GM19193 (cell line): ENCODE measurements around the gene EOLA1.

Source experiments
- POLR2A ChIP-seq: IDR thresholded peaks from 4 replicates; pipeline ENCODE4 v1.6.1; 2011; ENCODE audit not compliant: insufficient read depth, insufficient read length; ENCODE audit errors: extremely low read depth

The EOLA1 gene

DNA sequence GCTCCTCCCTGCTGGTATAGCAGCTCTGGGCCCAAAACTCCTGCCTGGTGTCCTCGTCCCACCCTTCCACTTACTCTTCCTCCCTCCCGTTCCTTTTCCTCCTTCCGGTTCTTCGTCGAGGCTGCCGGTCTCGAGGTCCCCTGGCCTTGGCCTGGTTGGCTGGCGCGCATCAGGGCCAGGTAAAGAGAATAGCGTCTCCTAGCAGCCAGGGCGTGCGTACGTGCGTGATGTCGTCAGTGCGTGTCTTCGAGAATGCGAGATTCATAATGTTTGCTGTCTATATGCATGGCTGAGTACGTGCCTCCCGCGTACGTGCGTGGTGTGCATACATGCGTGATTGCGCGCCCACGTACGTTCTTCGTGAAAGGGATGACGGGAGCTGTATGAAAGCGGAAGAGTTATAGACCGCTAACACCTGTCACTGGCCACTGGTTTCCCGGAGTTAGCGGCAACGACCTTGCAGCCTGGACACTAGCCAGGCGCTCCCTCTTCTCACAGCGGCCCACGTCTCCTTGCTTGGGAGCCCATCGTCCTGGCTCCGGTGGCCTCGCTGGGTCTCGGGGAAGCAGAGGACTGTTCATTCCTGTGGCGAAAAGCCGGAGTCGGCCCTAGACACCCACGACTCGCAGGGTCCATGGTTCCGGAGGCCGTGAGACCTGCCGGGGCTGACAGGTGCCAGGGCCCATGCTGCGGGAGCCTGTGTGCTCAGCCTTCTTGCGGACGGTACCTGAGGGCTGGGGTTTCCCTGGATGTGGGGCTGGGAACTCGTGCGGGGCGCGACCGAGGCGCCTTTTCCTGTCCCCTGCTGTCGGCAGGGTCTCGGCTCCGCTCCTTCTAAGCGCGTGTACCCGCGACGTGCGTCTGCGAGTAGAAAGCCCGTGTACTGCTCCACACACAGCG lies at the start of gene EOLA1:
Gene EOLA1, plus strand, starts transcription at position 392 of the 900 bp plus-strand sequence. CDS start 4,619 bp downstream, outside the sequence.
- peak; percentile 82 for TF ChIP-seq POLR2A

- no peak for TF ChIP-seq POLR2A
These were observed 49.0 kb upstream of the EOLA1 start for GRCh38 chrX:149491812-149492211.

- TF ChIP-seq POLR2A = no peak
These were observed 46.9 kb upstream of the EOLA1 start for GRCh38 chrX:149493567-149494562.

DNA sequence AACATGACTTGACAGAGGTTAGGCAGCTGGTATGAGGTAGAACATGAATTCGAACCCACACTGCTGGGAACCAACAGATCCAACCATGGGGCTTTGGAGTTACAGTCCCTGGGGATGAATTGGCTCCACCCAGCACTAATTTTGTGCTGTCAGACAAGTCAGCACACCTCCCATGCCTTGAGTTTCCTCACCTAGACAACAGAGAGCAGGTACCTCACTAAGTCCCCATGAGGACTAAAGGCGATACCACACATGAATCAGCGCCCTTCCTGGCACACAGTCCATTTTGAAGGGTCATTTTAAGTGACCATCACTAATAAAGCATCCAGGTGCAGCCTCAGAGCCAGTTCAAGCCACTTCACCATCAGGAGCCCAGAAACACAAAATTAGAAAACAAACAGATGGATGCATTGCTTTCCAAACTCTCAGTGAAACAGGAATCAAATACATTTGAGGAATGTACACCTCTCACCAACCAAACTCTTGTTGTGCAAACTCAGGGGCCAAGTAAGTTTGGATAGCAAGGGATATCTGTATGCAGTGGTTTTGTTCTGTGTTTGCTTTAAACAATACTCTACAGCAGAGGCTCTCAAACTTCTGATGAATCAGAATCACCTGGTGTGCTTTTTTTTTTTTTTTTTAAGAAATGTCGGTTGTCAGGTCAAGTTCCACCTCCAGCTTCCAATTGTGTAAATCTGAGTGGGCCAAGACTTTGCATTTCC lies 45.8 kb upstream of the EOLA1 start:
- no peak for TF ChIP-seq POLR2A

DNA sequence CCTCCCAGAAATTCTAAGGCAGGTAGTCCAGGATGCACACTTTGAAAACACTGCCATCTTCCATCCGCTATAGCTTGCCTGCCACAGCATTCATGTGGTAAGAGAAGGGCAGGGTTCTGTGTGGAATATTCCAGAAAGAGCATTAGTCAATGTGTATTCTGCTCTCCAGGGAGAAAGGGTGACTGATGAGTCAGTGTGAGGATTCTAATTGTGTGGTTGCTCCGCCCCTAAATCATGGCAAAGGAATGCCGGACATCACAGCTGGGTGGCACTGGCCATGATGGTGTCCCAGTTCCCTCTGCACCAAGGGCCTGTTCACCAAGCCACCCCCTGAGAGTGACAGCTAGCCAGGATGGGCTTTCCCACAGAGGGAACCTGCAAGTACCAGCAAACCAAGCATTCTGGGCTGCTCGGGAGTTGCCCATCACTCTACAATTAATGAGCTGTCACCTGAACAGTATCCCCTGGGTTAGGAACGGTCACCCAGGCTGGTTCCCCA lies 45.2 kb upstream of the EOLA1 start:
- no peak for TF ChIP-seq POLR2A

- no peak for TF ChIP-seq POLR2A
These were observed 43.8 kb upstream of the EOLA1 start for GRCh38 chrX:149497054-149497453.

DNA sequence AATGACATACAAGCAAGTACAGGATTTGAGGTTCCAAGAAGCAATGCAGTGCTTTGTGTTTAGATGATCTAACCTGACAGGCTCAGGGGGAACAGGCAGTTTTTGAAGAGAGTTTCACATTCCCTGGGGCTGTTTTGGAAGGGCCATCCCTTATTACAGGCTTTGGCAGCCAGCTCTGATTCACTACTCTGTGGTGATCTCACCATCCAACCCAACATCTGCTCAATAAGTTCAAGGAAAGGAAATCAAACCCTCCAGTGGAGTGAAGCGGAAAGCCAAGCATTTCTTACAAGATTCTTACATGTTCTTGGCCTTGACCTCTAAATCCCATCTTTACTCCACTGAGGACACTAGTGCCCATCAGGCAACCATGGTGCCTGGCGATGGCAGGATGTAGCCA lies 43.2 kb upstream of the EOLA1 start:
- no peak for TF ChIP-seq POLR2A

DNA sequence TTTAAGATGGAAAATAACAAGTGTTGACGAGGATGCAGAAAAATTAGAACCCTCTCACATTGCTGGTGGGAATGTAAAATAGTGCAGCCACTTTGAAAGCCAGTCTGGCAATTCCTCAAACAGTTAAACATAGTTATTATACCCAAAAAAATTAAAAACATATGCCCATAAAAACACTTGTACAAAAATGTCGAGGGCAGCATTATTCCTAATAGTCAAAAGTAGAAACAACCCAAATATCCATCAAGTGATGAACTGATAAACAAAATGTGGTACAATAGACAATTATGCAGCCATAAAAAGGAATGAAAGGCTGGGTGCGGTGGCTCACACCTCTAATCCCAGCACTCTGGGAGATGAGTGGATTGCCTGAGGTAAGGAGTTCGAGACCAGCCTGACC lies 42.0 kb upstream of the EOLA1 start:
- no peak for TF ChIP-seq POLR2A

DNA sequence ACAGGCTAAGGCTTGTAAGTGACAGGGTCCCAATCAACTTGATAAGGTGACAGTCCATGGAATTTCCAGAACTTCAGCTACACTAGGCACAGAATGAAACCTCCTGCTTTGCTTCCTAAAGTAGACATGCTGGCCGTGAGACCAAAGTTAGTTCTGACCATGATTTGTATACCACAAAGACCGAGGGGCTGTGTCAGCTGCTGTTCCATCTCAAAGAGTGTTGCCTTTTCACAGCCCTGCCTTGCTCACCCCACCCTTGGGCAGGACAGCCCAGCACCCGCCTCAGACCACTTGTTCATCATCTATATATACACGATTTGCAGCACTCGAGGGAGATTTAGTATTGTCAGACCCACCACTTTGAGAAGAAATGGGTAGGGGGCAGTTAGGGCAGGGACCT lies 41.0 kb upstream of the EOLA1 start:
- no peak for TF ChIP-seq POLR2A

DNA sequence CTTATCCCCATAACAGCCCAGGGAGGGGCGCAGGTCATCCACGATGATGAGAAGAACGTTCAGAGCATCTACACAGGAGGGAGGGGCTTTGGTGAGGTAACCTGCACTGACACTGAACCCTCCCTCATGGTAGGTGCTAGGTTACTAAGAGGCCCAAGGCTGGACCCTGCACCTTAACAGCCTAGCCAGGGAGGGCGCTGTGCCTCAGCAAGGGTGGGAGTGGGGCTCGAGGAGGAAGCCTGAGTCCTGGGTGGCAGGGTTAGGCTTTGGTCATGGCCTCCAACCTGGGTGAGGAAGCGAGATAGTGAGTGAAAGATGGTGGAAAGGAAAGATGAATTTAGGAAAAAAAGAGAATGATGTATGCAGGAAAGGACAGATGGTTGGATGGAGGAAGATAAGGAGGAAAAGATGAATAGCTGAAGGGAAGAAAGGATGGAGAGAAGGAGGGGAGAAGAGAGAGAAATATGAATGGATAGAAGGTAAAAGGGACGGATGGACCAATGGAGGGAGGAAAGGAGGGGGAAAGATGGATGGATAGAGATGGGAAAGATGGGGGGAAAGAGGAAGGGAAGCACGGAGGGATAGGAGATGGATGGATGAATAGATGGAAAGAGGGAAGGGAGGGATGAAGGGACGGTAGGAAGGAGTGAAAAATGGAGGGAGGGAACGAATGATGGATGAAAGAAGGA lies 36.4 kb upstream of the EOLA1 start:
- TF ChIP-seq POLR2A = no peak

DNA sequence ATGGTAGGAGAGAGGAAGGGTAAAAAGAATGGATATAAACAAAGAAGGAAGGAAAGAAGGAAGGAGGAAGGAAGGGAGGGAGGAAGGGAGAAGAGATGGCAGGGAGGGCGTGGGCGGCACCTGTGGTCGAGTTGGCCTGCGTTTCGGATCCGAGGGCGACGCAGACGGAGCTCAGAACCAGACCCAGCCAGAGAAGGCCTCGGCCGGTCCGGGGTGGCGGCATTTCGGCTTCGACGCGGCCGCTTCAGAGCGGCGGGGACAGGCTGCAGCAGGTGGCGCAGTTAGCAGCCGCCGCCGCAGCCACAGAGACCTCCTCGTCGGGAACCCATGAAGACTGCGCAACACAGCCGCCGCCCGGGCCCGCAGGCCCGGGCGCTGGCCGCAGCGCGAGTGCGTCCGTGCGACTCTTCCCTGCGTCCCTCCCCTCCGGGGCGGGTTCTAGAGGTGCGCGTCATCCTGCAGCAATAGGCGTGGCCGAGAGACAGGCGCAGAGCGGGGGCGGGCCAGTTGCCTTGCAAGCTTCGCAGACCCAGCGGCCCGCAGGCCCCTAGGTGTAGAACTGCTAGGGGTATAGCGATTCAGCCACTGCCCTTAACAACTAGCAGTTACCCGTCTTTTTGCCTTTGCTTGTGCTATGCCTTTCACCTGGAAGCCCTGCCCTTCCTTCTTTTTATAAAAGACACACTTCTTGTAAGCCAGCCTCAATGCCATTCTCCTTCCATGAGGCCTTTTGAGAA lies 35.7 kb upstream of the EOLA1 start, which contains the start of gene IDS:
Gene IDS, minus strand, starts transcription at position 392 of the 737 bp plus-strand sequence. Its CDS starts 169 bp downstream, at position 223.
- peak; percentile 92 for TF ChIP-seq POLR2A

GRCh38 chrX:149505671-149506070 lies 35.1 kb upstream of the EOLA1 start:
- TF ChIP-seq POLR2A = no peak

DNA sequence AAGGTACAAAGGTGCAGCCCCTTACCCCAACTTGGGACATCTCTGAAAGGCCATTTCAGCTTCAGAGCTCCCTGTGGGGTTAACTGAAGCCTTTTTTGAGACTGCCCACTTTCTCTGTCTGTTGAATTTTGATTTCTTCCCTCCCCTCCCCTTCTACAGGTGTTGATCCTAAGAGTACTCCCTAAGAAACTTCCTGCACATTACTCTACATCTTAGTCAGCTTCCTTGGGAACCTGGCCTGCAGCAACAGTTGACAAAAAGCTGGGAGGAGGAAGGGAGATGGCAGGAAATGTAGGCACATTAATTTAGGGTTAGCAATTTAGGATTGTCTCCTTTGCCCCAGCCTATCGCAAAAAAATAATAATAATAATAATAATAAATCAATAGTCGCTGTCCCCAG lies 34.5 kb upstream of the EOLA1 start:
- TF ChIP-seq POLR2A = no peak
